T-helper 2 cell (primary cell): ENCODE data around the gene CERK.

Experiments used
- DNase-seq, 5 experiments: peaks; one replicate each; pipeline versions ENCODE4 v3.0.0 to v3.0.0-alpha.2; 2012 to 2022

CERK gene

GRCh38 chr22:46731246-46732040, 6.6 kb downstream of the CERK start:
- DNase-seq = no peak

DNA sequence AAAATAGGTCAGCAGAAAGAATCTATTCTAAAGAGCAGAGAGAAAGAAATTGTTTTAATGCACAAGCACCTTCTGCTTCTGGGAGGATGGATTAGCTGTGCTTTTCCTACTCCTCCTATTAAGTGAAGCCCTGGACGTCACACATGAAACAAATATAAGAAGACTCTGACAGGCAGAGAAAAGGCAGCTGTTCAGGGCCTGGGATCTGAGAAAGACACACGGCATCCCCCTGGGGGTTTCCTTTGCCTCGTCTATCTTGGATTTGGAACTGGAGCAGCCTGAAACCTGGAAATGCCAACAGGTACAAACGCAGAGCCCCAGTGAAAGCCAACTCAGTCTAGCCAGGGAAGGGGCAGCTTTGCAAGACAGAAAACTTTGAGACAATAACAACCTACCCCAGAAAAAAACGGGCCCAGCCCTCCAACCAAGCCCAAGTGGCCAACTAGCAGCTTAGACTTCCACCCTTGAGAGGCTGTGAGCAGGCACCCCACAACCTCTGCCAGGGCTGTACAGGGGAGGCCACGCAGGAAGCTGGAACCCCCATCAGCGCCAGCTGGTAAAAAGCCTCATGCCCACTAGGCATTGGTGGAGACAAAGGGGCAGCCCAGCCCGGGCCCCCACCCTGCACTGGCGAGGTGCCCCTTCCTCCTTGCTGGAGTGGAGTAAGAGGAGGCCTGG, 7.3 kb downstream of the CERK start:
- DNase-seq = peak in 1 of 5 experiments; percentile 46

DNA sequence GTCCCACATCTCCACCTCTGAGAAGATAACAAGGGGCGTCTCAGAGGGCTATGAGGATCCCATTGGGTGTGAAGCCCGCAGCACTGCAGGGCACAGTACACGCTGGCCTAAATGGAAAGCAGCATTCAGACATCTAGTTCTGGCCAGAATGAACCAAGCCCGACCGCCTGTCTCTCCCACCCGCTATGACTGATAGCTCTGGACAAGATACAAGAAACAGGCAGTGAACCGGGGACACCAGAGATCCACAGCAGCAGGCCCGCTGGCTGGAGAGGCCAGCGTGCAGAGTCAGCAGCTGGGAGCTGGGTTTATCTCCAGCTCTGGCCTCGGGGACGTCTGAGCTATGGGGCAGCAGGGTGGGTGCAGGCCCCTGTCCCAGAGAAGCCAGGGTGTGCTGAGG, 9.6 kb downstream of the CERK start:
- no peak for DNase-seq

- DNase-seq = no peak
Measured at GRCh38 chr22:46727813-46728364, 10.2 kb downstream of the CERK start.

DNA sequence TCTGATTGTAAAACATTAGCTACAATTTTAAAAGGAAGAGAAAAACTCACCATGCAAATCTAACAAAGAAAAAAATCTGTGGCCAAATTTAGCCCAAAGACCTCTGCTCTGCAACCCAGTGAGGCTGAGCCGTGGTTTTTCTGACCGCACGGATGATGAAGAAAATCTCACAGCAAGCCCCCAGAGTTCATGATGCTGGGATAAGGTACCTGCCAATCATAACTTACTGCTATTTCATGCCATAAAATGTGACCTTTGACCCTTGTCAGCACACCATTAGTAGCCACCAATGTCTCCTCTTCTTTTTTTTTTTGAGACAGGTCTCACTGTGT, 11.1 kb downstream of the CERK start:
- no peak for DNase-seq

- no peak for DNase-seq
Measured at GRCh38 chr22:46726066-46726985, 11.7 kb downstream of the CERK start.

DNA sequence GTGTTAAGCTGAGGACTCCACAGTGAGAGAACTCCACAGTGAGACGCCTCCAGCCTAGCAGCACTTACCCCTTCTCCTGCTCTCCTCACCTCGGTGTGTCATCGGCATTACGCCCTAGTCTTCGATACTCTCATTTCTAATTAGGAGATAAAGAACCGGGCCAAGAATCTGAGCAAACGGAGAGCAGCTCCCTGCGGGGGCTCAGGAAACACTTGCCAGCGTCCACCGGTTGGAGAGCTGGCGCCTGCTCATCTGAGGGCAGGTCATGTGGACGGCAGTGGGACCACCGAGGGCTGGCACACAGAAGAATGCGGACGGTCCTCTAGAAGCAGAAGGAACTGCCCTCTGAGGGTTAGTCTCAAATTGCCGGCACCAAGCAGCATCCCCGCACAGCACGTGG, 13.0 kb downstream of the CERK start:
- no peak for DNase-seq

- no peak for DNase-seq
Measured at GRCh38 chr22:46723882-46724281, 14.2 kb downstream of the CERK start.

- no peak for DNase-seq
Measured at GRCh38 chr22:46721501-46722085, 16.5 kb downstream of the CERK start.

DNA sequence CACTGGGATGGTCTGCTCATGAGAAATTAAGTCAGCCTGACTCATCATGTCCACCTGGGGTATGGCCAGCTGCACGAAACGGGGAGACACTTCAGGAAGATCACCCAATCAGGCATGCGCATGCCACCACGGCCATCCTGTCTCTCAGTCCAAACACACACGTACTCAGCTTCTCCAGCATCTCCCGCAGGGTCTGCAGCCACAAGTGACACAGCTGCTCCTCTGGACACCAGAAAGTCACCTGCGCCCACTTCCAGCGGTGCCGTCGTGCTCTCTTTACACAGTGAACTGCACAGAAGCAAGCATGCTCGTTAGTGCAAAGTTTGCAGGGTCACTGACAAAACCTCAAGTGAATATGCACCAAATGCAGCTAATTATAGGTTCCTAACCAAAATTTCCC, 18.1 kb downstream of the CERK start:
- no peak for DNase-seq

GRCh38 chr22:46714550-46714949, 23.5 kb downstream of the CERK start:
- DNase-seq = no peak

DNA sequence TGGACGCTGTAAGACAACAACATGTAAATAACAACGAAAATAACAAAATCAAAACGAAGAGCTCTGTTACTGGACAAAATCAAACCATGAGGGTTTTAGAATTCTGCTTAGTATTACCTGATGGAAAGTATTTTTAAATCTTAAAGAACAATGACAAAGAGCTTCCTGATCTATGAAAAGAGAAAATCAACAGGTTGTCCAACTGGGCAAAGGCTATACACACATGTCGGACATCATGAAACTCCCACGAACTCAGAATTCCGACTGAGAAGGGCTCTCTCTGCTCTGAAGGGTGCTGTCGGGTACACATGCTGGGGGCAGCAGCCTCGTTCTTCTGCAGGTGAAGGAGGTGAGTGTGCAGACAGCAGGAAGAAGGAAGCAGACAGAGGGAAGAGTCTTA, 25.8 kb downstream of the CERK start:
- no peak for DNase-seq

GRCh38 chr22:46710806-46711205, 27.2 kb downstream of the CERK start:
- no peak for DNase-seq

GRCh38 chr22:46708766-46709330, 29.2 kb downstream of the CERK start:
- DNase-seq = no peak

- no peak for DNase-seq
Measured at GRCh38 chr22:46707827-46708570, 30.1 kb downstream of the CERK start.

- DNase-seq = no peak
Measured at GRCh38 chr22:46707305-46707704, 30.7 kb downstream of the CERK start.

GRCh38 chr22:46706060-46706459, 32.0 kb downstream of the CERK start:
- DNase-seq = no peak

- DNase-seq = no peak
Measured at GRCh38 chr22:46703996-46704370, 34.1 kb downstream of the CERK start.

- no peak for DNase-seq
Measured at GRCh38 chr22:46703171-46703995, 34.7 kb downstream of the CERK start.

DNA sequence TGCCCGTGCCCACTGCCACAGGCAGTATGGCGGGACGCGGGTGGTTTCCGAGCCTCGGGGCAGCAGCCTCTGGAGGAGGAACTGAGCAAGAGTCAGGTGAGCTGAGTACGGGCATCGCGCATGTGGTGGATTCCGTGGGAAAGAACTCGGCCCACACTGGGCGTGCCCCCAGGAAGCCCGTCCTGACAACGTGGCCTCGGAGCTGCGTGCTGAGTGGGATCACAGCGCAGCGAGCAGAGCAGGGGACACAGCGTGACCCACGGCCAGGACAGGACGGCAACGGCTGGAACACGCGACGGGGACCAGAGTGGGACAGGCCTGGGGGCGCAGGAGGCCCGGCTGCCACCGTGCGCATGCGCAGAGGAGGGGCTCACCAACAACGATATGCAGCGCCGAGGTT, 36.8 kb downstream of the CERK start:
- no peak for DNase-seq

- DNase-seq = no peak
Measured at GRCh38 chr22:46699091-46699490, 39.0 kb downstream of the CERK start.
